ENCODE measurements around the gene PPP2R2C.

PPP2R2C gene

GRCh38 chr4:6424425-6424824, 48.0 kb downstream of the PPP2R2C start:
- DNase-seq (ENCODE audit: low read depth): no peak

GRCh38 chr4:6423575-6423974, 48.8 kb downstream of the PPP2R2C start:
- no peak for DNase-seq (ENCODE audit: low read depth)

- DNase-seq (ENCODE audit: low read depth): no peak
Observed at GRCh38 chr4:6422866-6423265, 49.5 kb downstream of the PPP2R2C start.

GRCh38 chr4:6422105-6422504, 50.3 kb downstream of the PPP2R2C start:
- DNase-seq (ENCODE audit: low read depth): no peak

GRCh38 chr4:6421397-6421796, 51.0 kb downstream of the PPP2R2C start:
- DNase-seq (ENCODE audit: low read depth): no peak

GRCh38 chr4:6420972-6421371, 51.4 kb downstream of the PPP2R2C start:
- DNase-seq (ENCODE audit: low read depth): no peak

- no peak for DNase-seq (ENCODE audit: low read depth)
Observed at GRCh38 chr4:6420036-6420435, 52.4 kb downstream of the PPP2R2C start.

GRCh38 chr4:6419452-6420028, 52.9 kb downstream of the PPP2R2C start:
- DNase-seq (ENCODE audit: low read depth): no peak

GRCh38 chr4:6418193-6418755, 54.1 kb downstream of the PPP2R2C start:
- DNase-seq (ENCODE audit: low read depth): no peak

GRCh38 chr4:6417516-6418050, 54.8 kb downstream of the PPP2R2C start:
- no peak for DNase-seq (ENCODE audit: low read depth)

GRCh38 chr4:6416518-6417286, 55.7 kb downstream of the PPP2R2C start:
- no peak for DNase-seq (ENCODE audit: low read depth)

GRCh38 chr4:6415031-6415705, 57.2 kb downstream of the PPP2R2C start:
- no peak for DNase-seq (ENCODE audit: low read depth)

GRCh38 chr4:6414578-6414977, 57.8 kb downstream of the PPP2R2C start:
- no peak for DNase-seq (ENCODE audit: low read depth)

- DNase-seq (ENCODE audit: low read depth): no peak
Observed at GRCh38 chr4:6410664-6411063, 61.8 kb downstream of the PPP2R2C start.

GRCh38 chr4:6410068-6410467, 62.3 kb downstream of the PPP2R2C start:
- DNase-seq (ENCODE audit: low read depth): no peak

GRCh38 chr4:6409381-6409780, 63.0 kb downstream of the PPP2R2C start:
- DNase-seq (ENCODE audit: low read depth): no peak

GRCh38 chr4:6408263-6408662, 64.2 kb downstream of the PPP2R2C start:
- no peak for DNase-seq (ENCODE audit: low read depth)

- DNase-seq (ENCODE audit: low read depth): no peak
Observed at GRCh38 chr4:6405397-6405706, 67.1 kb downstream of the PPP2R2C start.

GRCh38 chr4:6404611-6405396, 67.6 kb downstream of the PPP2R2C start:
- no peak for DNase-seq (ENCODE audit: low read depth)

GRCh38 chr4:6403400-6403685, 69.1 kb downstream of the PPP2R2C start:
- DNase-seq (ENCODE audit: low read depth): no peak

- no peak for DNase-seq (ENCODE audit: low read depth)
Observed at GRCh38 chr4:6402566-6403399, 69.6 kb downstream of the PPP2R2C start.
